GM12878 (cell line): Measurements from ENCODE around the gene ANKRD66. TPM values are rescaled to one million over a fixed set of nuclear protein-coding genes. Genes with fewer than 3 reads are reported as not detected.

Experiments
- ATAC-seq: fragments of 200-7000 bp; cut with Tn5 transposase; 3 replicates; pipeline ENCODE4 v1.9.1; 2020; ENCODE audit warnings: mild to moderate bottlenecking, moderate library complexity
- BruUV-seq: library from RNA; stranded (reverse); fragments of 400-500 nt; replicated peaks from 2 replicates; lab custom pipeline; 2021; lab: Mats Ljungman, UMichigan
- CTCF ChIA-PET: fragments of 300-600 bp; sonication (Branson Sonifier 250); formaldehyde crosslinking; extraction: SDS; loops from one replicate; lab custom pipeline; 2021; ENCODE audit warnings: inconsistent platforms; lab: Yijun Ruan, JAX
- POLR2A ChIA-PET: fragments of 350-600 bp; formaldehyde crosslinking; extraction: SDS; loops from one replicate; lab custom pipeline; 2021; ENCODE audit warnings: inconsistent platforms; lab: Charles Lee
- RAD21 ChIA-PET: fragments of 300-600 bp; sonication (Branson Sonifier 250); formaldehyde crosslinking; loops from one replicate; lab custom pipeline; 2023; ENCODE audit warnings: antibody characterized with exemption; ENCODE audit not compliant: unreplicated experiment; lab: Charles Lee
- SMC1A ChIA-PET: fragments of 300-600 bp; sonication (Branson Sonifier 250); formaldehyde crosslinking; loops from one replicate; lab custom pipeline; 2023; ENCODE audit not compliant: unreplicated experiment, uncharacterized antibody; lab: Charles Lee
- DNase-seq: peaks from one replicate; pipeline ENCODE4 v3.0.0-alpha.2; 2011; ENCODE audit warnings: low read depth, low spot score
- FAIRE-seq: peaks from 3 replicates; lab custom pipeline; 2011; peaks lifted over from hg19 to GRCh38; lab: Jason Lieb, UNC
- H2AFZ ChIP-seq: 2 replicates; pipeline ENCODE4 v1.6.0; 2011; ENCODE audit warnings: low read depth, low read length, control low read depth; ENCODE audit not compliant: control insufficient read depth
- H3K27ac ChIP-seq: 2 replicates; pipeline ENCODE4 v1.5.1; 2011; ENCODE audit warnings: control low read depth; ENCODE audit not compliant: control insufficient read depth, insufficient read depth
- H3K27me3 ChIP-seq, 2 experiments: replicated peaks in 1 of 2; 2 replicates each; pipeline versions ENCODE4 v1.6.0 to v1.6.1; 2011; ENCODE audit warnings: low read length in 1 of 2; ENCODE audit not compliant: control insufficient read depth in 2 of 2, insufficient read depth in 2 of 2
- H3K36me3 ChIP-seq, 2 experiments: 2 replicates each; pipeline ENCODE4 v1.5.1; 2011; ENCODE audit warnings: low read length in 1 of 2; ENCODE audit not compliant: control insufficient read depth in 2 of 2, insufficient read depth in 2 of 2
- H3K4me1 ChIP-seq: 2 replicates; pipeline ENCODE4 v1.6.1; 2011; ENCODE audit warnings: mild to moderate bottlenecking, low read length, moderate library complexity, mixed read lengths; ENCODE audit not compliant: control insufficient read depth, insufficient read depth
- H3K4me2 ChIP-seq: 2 replicates; pipeline ENCODE4 v1.6.0; 2011; ENCODE audit warnings: control low read depth; ENCODE audit not compliant: control insufficient read depth, insufficient read depth
- H3K4me3 ChIP-seq: fragments of 200-600 bp; sonication (generic); 2 replicates; pipeline ENCODE4 v1.5.1; 2016
- H3K79me2 ChIP-seq: 2 replicates; pipeline ENCODE4 v1.6.0; 2011; ENCODE audit warnings: low read length; ENCODE audit not compliant: control insufficient read depth, insufficient read depth
- H3K9ac ChIP-seq: 2 replicates; pipeline ENCODE4 v1.8.0; 2011; ENCODE audit warnings: low read length, control low read depth, mixed read lengths; ENCODE audit not compliant: control insufficient read depth, insufficient read depth
- H3K9me3 ChIP-seq: replicated peaks from 3 replicates; pipeline ENCODE4 v1.5.1; 2011; ENCODE audit warnings: mild to moderate bottlenecking, low read length; ENCODE audit not compliant: control insufficient read depth, insufficient read depth
- H4K20me1 ChIP-seq: 2 replicates; pipeline ENCODE4 v1.6.0; 2011; ENCODE audit not compliant: control insufficient read depth, insufficient read depth
- CHD2 ChIP-seq: IDR thresholded peaks from 2 replicates; pipeline ENCODE4 v1.6.1; 2011; ENCODE audit warnings: low read depth, low read length, improper control_type of control experiment, borderline replicate concordance
- HCFC1 ChIP-seq: fragments of 150-350 bp; IDR thresholded peaks from 2 replicates; pipeline ENCODE4 v1.6.1; 2014; ENCODE audit warnings: low read length
- MXI1 ChIP-seq: fragments of 150-350 bp; IDR thresholded peaks from 2 replicates; pipeline ENCODE4 v1.6.1; 2011; ENCODE audit warnings: low read depth, mild to moderate bottlenecking, inconsistent platforms, low read length, improper control_type of control experiment
- POU2F2 ChIP-seq: IDR thresholded peaks from 3 replicates; pipeline ENCODE4 v1.6.1; 2011; ENCODE audit warnings: low read depth, mild to moderate bottlenecking, low read length, borderline replicate concordance
- SP1 ChIP-seq: IDR thresholded peaks from one replicate; pipeline ENCODE4 v1.6.1; 2011; ENCODE audit warnings: low read depth, low read length
- STAT3 ChIP-seq: IDR thresholded peaks from 2 replicates; pipeline ENCODE4 v1.6.1; 2011; ENCODE audit warnings: low read depth, low read length, improper control_type of control experiment
- ZNF622 ChIP-seq: fragments of 450-650 bp; IDR thresholded peaks from 2 replicates; pipeline ENCODE4 v1.6.1; 2017; ENCODE audit warnings: mild to moderate bottlenecking, inconsistent platforms
- whole genome bisulfite sequencing: methylation state at CpG from one replicate; pipeline ENCODE4 v1.1.6; 2016; ENCODE audit warnings: low lambda C conversion rate; ENCODE audit not compliant: insufficient replicate concordance, insufficient coverage; ENCODE audit errors: missing lambda C conversion rate; 5-methylcytosine and 5-hydroxymethylcytosine counted together
- in situ Hi-C: fragments of 300-500 bp; cut with MboI; formaldehyde crosslinking; loops from 9 replicates; pipeline ENCODE4 v1.14.3; 2018; ENCODE audit warnings: mixed read lengths
- intact Hi-C: fragments of 100-400 bp; cut with micrococcal nuclease; formaldehyde crosslinking; loops from one replicate; pipeline ENCODE4 v1.14.2; 2022; ENCODE audit not compliant: unreplicated experiment
- polyA plus RNA-seq, 11 experiments: library from polyadenylated mRNA; depleted of rRNA in 4 of 11; unstranded in 6 of 11; stranded (reverse) in 5 of 11; fragments of >200 nt; fragmentation: Nextera tagmentation in 4 of 11; fragmentation: Illumina TruSeq in 1 of 11; extraction: Ambion mirVana in 4 of 11; extraction: Trizol in 1 of 11; gene quantifications; 1 replicate in 1 of 11; 2 replicates in 10 of 11; pipeline versions ENCODE4 v1.2.1 to v1.2.3, GENCODE V29; 2011 to 2016; ENCODE audit warnings: inconsistent platforms in 2 of 11, missing spikeins in 2 of 11, low read depth in 1 of 11
- total RNA-seq, 4 experiments: library from RNA; depleted of rRNA in 3 of 4; stranded (reverse); fragments of >200 nt in 3 of 4; fragmentation: Illumina TruSeq in 1 of 4; extraction: Trizol in 1 of 4; gene quantifications; 2 replicates each; pipeline versions ENCODE4 v1.2.1 to v1.2.3, GENCODE V29; 2013 to 2021
- TF ChIP-seq, protein P1 (sequence below): IDR thresholded peaks from 2 replicates; pipeline ENCODE4 v1.6.1; 2012; ENCODE audit warnings: mild to moderate bottlenecking, low read depth, low read length
- TF ChIP-seq, protein P2 (sequence below): IDR thresholded peaks from 2 replicates; pipeline ENCODE4 v1.6.1; 2012; ENCODE audit warnings: low read depth, low read length, improper control_type of control experiment
- TF ChIP-seq, protein P3 (sequence below): fragments of 450-650 bp; IDR thresholded peaks from 2 replicates; pipeline ENCODE4 v1.6.1; 2017; ENCODE audit warnings: mild to moderate bottlenecking, low read depth, inconsistent platforms; ENCODE audit not compliant: poor library complexity, severe bottlenecking
- TF ChIP-seq, protein P4 (sequence below): IDR thresholded peaks from 2 replicates; pipeline ENCODE4 v1.6.1; 2012; ENCODE audit warnings: low read length, inconsistent platforms

ANKRD66 gene
- total and polyA plus RNA-seq, 10 of the 15 experiments (the other 5 are each of a cell fraction or from before 2014, with no cell fraction given), result not detected

DNA sequence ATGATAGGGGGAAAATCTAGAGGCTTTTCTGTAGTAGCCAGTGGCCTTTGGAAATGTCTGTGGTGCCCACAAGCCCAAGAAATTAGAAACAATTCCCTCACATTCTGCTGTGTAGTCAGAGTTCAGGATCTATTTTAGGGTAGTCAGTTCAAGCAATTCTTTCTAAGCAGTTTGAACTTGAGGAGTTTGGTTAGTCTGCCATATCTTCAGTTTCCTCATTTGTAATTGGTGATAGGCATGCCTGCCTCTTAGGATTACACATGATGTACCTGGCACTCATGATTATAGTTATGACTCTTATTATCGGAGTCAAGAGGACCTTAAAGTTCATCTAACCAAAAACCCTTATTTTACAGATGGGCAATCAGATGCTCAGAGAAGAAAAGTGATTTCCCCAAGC, 25.3 kb downstream of the ANKRD66 start:
- Histone ChIP-seq H3K4me1 (no peaks in the 10 kb centered on the region), H3K4me3 (no peak overlapping the region), H3K36me3 (no peaks in the 10 kb centered on the region), H3K9ac (no peak overlapping the region), H3K27me3 (no peaks in the 10 kb centered on the region), H4K20me1 (no peaks in the 10 kb centered on the region), H3K4me2 (no peak overlapping the region), H3K27ac (no peak overlapping the region), H3K9me3 (no peaks in the 10 kb centered on the region), H3K79me2 (no peaks in the 10 kb centered on the region), H2AFZ (no peak overlapping the region)
- RAD21 ChIA-PET, result no interaction called here
- POLR2A ChIA-PET, result no interaction called here
- FAIRE-seq, result no peak
- in situ Hi-C loops (loop anchor here (10.0 kb wide), 1 partner anchor 347 kb away; no protein-coding TSS in a partner anchor), intact Hi-C loops (no loop called here)
- ATAC-seq, result no peak
- CTCF ChIA-PET, result interaction anchor here (1.1 kb wide), 1 partner anchor 77 kb away, joined by 3 read pairs; no protein-coding TSS in a partner anchor
- no peak for TF ChIP-seq POU2F2
- TF ChIP-seq, protein P1, sequence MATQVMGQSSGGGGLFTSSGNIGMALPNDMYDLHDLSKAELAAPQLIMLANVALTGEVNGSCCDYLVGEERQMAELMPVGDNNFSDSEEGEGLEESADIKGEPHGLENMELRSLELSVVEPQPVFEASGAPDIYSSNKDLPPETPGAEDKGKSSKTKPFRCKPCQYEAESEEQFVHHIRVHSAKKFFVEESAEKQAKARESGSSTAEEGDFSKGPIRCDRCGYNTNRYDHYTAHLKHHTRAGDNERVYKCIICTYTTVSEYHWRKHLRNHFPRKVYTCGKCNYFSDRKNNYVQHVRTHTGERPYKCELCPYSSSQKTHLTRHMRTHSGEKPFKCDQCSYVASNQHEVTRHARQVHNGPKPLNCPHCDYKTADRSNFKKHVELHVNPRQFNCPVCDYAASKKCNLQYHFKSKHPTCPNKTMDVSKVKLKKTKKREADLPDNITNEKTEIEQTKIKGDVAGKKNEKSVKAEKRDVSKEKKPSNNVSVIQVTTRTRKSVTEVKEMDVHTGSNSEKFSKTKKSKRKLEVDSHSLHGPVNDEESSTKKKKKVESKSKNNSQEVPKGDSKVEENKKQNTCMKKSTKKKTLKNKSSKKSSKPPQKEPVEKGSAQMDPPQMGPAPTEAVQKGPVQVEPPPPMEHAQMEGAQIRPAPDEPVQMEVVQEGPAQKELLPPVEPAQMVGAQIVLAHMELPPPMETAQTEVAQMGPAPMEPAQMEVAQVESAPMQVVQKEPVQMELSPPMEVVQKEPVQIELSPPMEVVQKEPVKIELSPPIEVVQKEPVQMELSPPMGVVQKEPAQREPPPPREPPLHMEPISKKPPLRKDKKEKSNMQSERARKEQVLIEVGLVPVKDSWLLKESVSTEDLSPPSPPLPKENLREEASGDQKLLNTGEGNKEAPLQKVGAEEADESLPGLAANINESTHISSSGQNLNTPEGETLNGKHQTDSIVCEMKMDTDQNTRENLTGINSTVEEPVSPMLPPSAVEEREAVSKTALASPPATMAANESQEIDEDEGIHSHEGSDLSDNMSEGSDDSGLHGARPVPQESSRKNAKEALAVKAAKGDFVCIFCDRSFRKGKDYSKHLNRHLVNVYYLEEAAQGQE, result no peak
- no peak for TF ChIP-seq CHD2
- TF ChIP-seq HCFC1, result no peak
- TF ChIP-seq SP1, result no peak
- TF ChIP-seq, protein P2, sequence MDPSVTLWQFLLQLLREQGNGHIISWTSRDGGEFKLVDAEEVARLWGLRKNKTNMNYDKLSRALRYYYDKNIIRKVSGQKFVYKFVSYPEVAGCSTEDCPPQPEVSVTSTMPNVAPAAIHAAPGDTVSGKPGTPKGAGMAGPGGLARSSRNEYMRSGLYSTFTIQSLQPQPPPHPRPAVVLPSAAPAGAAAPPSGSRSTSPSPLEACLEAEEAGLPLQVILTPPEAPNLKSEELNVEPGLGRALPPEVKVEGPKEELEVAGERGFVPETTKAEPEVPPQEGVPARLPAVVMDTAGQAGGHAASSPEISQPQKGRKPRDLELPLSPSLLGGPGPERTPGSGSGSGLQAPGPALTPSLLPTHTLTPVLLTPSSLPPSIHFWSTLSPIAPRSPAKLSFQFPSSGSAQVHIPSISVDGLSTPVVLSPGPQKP, result no peak
- TF ChIP-seq, protein P3, sequence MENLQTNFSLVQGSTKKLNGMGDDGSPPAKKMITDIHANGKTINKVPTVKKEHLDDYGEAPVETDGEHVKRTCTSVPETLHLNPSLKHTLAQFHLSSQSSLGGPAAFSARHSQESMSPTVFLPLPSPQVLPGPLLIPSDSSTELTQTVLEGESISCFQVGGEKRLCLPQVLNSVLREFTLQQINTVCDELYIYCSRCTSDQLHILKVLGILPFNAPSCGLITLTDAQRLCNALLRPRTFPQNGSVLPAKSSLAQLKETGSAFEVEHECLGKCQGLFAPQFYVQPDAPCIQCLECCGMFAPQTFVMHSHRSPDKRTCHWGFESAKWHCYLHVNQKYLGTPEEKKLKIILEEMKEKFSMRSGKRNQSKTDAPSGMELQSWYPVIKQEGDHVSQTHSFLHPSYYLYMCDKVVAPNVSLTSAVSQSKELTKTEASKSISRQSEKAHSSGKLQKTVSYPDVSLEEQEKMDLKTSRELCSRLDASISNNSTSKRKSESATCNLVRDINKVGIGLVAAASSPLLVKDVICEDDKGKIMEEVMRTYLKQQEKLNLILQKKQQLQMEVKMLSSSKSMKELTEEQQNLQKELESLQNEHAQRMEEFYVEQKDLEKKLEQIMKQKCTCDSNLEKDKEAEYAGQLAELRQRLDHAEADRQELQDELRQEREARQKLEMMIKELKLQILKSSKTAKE, result no peak
- TF ChIP-seq, protein P4, sequence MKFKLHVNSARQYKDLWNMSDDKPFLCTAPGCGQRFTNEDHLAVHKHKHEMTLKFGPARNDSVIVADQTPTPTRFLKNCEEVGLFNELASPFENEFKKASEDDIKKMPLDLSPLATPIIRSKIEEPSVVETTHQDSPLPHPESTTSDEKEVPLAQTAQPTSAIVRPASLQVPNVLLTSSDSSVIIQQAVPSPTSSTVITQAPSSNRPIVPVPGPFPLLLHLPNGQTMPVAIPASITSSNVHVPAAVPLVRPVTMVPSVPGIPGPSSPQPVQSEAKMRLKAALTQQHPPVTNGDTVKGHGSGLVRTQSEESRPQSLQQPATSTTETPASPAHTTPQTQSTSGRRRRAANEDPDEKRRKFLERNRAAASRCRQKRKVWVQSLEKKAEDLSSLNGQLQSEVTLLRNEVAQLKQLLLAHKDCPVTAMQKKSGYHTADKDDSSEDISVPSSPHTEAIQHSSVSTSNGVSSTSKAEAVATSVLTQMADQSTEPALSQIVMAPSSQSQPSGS, result no peak
- no peak for TF ChIP-seq ZNF622
- no peak for TF ChIP-seq MXI1
- no peak for TF ChIP-seq STAT3
- BruUV-seq, result no TSS peak
- WGBS, result 0% methylated on average over 1 of the region's 1 CpG
- DNase-seq, result no peak
- SMC1A ChIA-PET, result no interaction called here
